Raji (cell line): ENCODE data around the gene TRAF3IP1.

Experiments
- POLR2A ChIP-seq: IDR thresholded peaks from 2 replicates; pipeline ENCODE4 v1.6.1; 2011; ENCODE audit warnings: low read depth, low read length, control low read depth; ENCODE audit not compliant: insufficient read depth

The TRAF3IP1 gene

GRCh38 chr2:238320246-238320647, at the start of gene TRAF3IP1:
TRAF3IP1 (plus strand) TSS chr2:238320518; CDS start chr2:238320663, 145 bp downstream.
- peak; percentile 38; the same call in 1 of the 2 replicates for TF ChIP-seq POLR2A

- no peak for TF ChIP-seq POLR2A
Measured at GRCh38 chr2:238270606-238271005, 49.7 kb upstream of the TRAF3IP1 start.

- no peak for TF ChIP-seq POLR2A
Measured at GRCh38 chr2:238271061-238271554, 49.2 kb upstream of the TRAF3IP1 start.

GRCh38 chr2:238272156-238272555, 48.2 kb upstream of the TRAF3IP1 start:
- no peak for TF ChIP-seq POLR2A

- TF ChIP-seq POLR2A, result no peak
Measured at GRCh38 chr2:238274152-238274865, 46.0 kb upstream of the TRAF3IP1 start.

- no peak for TF ChIP-seq POLR2A
Measured at GRCh38 chr2:238277695-238278094, 42.6 kb upstream of the TRAF3IP1 start.

GRCh38 chr2:238278626-238279323, 41.5 kb upstream of the TRAF3IP1 start:
- TF ChIP-seq POLR2A, result no peak

GRCh38 chr2:238279324-238279682, 41.0 kb upstream of the TRAF3IP1 start:
- no peak for TF ChIP-seq POLR2A

- no peak for TF ChIP-seq POLR2A
Measured at GRCh38 chr2:238280083-238280825, 40.1 kb upstream of the TRAF3IP1 start.

- no peak for TF ChIP-seq POLR2A
Measured at GRCh38 chr2:238281826-238282480, 38.4 kb upstream of the TRAF3IP1 start.

GRCh38 chr2:238282861-238283738, 37.2 kb upstream of the TRAF3IP1 start:
- TF ChIP-seq POLR2A, result no peak

GRCh38 chr2:238284802-238285515, 35.4 kb upstream of the TRAF3IP1 start:
- TF ChIP-seq POLR2A, result no peak

- TF ChIP-seq POLR2A, result no peak
Measured at GRCh38 chr2:238285653-238286082, 34.6 kb upstream of the TRAF3IP1 start.
